ENCODE data around the gene TMEM80.

Gene TMEM80

DNA sequence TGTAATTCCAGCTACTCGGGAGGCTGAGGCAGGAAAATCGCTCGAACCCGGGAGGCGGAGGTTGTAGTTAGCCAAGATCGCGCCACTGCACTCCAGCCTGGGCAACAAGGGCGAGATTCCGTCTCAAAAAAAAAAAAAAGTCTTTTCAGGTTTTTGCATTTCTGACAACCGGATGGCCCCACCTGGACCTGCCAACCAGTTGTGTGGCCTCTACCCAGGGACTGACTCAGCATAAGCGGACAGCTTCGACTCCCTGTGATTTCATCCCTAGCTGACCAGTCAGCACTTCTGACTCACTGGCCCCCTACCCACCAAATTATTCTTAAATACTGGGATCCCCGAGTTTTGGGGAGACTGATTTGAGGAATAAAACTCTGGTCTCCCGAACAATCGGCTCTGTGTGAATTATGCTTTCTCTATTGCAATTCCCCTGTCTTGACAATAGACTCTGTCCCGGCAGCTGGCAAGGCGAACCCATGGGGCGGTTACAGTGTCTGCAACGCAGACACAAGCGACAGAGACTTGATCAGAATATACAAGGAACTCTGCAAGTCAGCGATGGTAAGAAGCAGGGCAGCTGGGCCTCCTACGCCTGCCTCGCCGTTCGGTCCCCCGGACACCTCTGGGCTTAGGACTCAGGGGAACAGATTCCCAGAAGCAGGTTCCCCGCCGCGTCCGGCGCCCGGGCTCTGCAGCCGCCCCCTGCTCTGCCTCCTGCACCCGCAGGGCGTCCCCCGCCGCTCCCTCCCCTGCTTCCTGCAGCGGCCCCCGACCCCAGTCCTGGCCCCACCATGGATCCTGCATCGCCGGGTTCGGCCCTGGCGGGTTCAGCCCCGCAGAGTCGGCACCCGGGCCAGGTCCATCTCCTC, 50.9 kb downstream of the TMEM80 start:
- no peak for DNase-seq (ENCODE audit: low read depth)

DNA sequence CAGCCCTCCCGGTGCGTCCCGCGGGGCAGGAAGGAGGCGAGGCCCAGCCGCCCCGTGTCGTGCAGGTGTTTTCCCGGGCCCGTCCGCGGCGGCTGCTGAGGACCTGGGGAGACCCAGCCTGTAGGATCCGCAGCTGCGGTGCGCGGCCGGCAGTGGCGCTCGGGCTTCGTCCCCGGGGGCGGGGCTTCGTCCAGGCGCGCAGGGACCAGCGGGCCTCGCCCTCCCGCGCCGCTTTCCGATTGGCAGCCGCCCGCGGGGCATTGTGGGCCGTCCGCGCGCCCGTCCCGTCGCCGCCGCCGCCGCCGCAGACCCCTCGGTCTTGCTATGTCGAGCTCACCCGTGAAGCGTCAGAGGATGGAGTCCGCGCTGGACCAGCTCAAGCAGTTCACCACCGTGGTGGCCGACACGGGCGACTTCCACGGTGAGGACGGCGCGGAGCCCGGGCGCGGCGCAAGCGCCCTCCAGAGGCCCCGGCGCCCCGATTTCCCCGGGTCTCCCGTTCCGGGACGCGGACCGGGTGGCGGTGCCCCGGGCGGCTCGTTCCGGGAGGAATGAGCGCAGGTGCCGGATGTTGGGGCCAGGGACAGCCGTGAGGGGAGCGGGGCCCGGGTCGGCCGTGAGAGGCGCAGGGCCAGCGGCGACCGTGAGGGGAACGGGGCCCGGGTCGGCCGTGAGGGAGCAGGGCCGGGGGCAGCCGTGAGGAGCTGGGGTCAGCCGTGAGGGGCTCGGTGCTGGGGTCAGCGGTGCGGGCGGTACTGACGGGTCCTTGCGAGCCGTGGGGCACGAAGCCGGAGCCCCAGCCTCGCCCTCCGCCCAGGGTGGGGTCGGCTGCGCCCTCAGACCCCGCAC, 51.8 kb downstream of the TMEM80 start, which contains the start of gene TALDO1:
TSS of gene TALDO1 (plus strand) at position 307 of the 849 bp plus-strand sequence. CDS start at position 325, 18 bp downstream.
- DNase-seq (ENCODE audit: low read depth): no peak

DNA sequence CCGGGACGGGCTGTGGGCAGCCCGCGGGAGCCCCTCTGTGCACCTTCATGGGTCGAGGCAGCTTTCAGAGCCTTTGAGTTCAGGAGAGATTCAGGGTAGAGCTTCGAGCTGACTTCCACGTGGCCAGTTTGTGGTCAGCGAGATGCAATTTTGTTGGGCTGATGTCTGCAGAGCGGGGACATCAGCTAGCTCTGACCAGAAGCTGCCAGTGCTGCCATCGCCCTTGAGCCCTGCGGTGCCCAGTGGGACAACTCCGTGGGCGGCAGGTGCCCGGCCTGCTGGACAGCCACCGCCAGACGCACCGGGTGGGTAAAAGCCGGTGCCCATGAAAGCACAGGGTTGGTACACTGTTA, 52.4 kb downstream of the TMEM80 start:
- no peak for DNase-seq (ENCODE audit: low read depth)

DNA sequence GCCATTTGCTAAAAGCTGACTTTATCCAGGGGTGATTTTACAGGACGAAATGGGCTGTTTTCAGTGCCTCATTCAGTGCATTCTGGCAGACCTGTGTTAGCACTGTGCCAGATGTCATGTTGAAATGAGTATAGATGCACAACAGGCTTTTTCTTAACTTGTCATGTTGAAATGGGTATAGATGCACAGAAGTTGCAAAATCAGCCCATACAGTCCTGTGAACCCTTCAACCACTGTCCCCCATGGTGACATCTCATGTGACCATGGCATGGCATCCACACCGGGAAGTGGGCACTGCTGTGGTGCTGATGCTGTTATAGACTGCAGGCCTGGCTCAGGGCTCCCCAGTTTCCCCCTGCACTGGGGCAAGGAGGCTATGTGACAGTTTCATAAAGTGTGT, 54.1 kb downstream of the TMEM80 start:
- DNase-seq (ENCODE audit: low read depth): no peak
